CD1c-positive myeloid dendritic cell (primary cell): ENCODE results near the gene MUC4.

ENCODE experiments used
- DNase-seq: peaks from one replicate; pipeline ENCODE4 v3.0.0-alpha.2; 2016; ENCODE audit errors: extremely low spot score

Gene MUC4

GRCh38 chr3:195699388-195699771, 112.3 kb downstream of the MUC4 start:
- no peak for DNase-seq

GRCh38 chr3:195698647-195699387, 112.9 kb downstream of the MUC4 start:
- DNase-seq = no peak

- DNase-seq = no peak
Observed at GRCh38 chr3:195698325-195698646, 113.4 kb downstream of the MUC4 start.

GRCh38 chr3:195697582-195698324, 114.0 kb downstream of the MUC4 start:
- peak; percentile 50 for DNase-seq
